Right lobe of liver (tissue), 4 donors: ENCODE measurements around the gene ZNF628.

Experiments used
- CTCF ChIP-seq, 4 donors: fragments of 200-600 bp in 3 of 4; fragments of 450-650 bp in 1 of 4; IDR thresholded peaks; one replicate each; pipeline versions ENCODE4 v1.5.1 to v1.8.0; 2016 to 2022; ENCODE audit warnings: antibody characterized with exemption in 4 of 4, mild to moderate bottlenecking in 2 of 4
- POLR2A ChIP-seq: fragments of 450-650 bp; IDR thresholded peaks from one replicate; pipeline ENCODE4 v1.6.1; 2017; ENCODE audit warnings: antibody characterized with exemption, mild to moderate bottlenecking
- donor health status: DM: no; HTN: no; CAD: no.
- donor health status: DM: no; HTN: no; CAD: no.
- donor health status: DM: no; HTN: yes; CAD: no.

- TF ChIP-seq CTCF (IDR thresholded peaks at IDR 0.05) (peak; percentile 94 to 97 (median 94)), POLR2A (no peak)
These were observed 27.3 kb downstream of the ZNF628 start for GRCh38 chr19:55503502-55504251.
